T-helper 9 cell (primary cell): ENCODE measurements around the gene OVOL3.

Experiments
- DNase-seq: peaks from one replicate; pipeline ENCODE4 v3.0.0-alpha.2; 2020

The OVOL3 gene

DNA sequence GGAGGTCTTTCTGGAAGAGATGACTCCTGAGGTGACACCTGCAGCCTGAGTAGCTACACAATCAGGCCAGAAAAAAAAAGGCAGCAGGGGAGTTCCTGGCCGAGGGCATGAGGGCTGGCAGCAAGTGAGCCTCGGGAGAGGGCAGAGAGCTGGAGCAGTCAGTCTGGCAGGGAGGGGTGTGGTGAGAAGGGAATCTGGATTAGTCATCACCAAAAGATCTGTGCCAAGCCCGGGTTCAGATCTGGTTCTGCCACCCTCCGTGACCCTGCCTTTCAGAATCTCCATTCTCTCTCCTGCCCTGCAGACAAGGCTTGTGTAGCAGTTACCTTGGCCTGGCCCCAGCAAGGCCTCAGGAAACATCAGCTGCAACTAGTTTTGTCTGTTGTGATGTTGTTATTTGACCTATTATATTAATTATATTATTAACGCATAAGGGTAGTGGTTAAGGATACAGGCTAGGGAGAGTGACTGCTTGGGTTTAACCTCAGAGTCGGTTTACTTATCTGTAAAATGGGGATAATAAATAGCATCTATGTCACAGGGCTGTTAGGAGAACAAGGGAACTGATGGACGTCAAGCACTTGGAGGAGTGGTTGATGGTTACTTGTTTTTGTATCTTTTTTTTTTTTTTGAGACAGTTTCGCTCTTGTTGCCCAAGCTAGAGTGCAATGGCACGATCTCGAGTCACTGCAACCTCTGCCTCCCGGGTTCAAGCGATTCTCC lies 26.2 kb downstream of the OVOL3 start:
- DNase-seq, result no peak

DNA sequence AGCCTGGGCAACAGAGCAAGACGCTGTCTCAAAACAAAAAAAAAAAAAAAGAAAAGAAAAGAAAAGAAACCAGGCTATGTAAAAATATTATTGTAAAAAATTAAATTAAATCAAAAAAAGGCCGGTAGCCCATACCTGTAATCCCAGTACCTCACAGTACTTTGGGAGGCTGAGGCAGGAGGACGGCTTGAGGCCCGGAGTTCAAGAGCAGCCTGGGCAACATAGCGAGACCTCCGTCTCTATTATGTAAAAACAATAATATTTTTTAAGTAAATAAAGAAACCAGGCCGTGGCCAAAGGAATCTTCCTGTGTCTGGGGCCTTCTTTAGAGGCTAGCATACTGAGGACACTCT lies 28.2 kb downstream of the OVOL3 start:
- no peak for DNase-seq

DNA sequence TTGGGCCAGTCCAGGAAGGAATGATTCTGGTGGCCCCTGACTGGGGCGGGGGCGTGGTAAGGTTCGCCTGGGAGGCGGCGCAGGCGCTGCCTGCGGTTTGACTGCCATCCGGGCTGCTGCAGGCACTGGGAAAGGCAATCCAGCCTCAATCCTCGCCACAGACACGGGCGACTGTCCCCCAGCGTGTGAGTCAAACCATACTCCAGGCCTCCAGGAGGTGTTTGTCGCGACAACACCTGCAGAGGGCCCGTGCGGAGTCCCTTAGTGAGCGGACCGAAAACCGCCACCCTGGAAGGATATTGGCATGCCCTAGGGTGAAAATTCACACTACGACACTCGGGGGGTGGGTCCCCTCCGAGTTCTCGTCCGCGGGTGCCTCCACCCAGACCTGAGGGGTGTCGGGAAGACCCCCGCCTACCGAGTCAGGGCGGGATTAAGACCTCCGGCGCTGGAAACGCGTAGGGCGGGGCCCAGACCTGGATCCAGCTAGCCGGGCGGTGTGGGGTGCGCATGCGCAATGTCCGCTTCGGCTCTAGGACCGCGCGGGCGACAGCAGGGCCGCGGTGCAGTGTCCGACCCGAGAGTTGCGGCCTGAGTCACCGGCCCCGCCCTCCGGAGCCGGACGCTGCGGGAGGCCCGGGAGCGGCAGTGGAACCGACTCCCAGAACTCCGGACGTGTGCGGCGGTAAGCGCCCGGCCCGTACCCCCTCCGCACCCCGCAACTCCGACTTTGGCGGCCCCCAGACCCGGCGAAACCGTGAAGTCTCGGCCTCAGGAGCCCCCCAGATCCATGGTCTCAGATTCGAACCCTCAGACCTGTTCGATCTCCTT lies 28.7 kb downstream of the OVOL3 start, which contains the start of gene CAPNS1:
CAPNS1 (plus strand) TSS at position 594 of the 831 bp plus-strand sequence. CDS start 946 bp downstream, outside the sequence.
- DNase-seq, result peak; percentile 82

DNA sequence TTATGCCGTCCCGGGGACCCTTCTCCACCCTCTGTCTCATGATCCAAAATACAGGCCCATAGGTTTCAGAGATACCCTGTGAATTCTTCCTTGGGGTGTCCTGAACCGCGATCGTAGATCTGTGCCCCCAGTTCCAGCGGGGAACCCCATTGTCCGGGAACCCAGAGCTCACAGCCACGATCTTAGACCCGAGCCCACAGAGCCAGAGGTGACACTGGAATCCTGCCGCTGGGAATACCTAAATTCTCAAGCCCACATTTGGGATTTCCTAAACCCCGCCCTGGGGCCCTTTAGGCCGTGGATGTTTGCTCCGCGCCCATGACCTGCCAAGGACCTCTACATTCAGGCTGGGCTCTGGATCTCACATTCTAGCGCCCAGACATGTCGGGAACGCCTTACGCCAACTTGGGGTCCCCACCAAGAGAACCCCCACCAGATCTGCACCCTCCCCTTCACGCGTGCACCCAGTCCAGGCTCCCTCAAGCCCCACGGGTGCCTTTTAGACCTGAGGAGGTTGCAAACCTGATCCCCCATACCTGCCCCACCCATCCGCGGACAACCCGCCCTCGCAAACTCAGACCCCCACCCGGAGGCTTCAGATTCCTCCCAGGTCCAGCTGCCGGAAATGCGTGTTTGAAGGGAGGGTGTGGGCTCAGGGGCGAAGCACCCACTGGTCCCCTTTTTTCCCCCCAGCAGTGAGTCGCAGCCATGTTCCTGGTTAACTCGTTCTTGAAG lies 29.5 kb downstream of the OVOL3 start:
- no peak for DNase-seq

DNA sequence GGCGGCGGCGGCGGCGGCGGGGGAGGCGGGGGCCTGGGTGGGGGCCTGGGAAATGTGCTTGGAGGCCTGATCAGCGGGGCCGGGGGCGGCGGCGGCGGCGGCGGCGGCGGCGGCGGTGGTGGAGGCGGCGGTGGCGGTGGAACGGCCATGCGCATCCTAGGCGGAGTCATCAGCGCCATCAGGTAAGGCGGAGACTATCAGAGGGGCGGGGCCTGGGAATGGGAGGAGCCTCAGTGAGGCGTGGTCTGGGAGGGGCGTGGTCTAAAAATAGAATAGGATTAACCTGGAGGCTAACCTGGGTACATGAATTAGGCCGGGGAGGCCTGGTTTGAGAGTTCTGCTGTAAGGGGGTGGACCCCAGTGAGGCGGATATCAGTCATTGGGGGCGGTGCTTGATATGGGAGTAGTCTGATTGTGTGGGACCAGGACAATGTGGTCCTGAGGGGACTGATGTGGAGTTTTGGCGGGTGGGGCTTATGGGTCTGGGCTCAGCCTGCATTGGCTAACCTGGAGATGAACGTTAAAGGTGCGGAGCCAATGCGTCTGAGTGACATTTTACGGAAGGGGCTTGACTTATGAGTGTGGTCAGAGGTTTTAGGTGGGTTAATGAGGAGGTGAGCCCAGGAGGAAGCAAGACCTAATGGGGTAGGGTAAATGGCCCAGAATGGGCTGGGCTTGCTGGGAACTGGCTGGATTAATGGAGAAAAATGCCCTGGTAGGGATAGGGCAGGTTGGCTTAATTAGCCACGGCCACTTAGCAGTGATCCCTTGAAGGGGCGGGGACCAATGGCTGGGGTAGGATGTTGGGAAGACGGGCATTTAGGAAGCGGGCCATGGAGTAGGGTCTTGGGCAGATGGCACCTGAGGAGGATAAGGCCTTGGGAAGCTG lies 30.3 kb downstream of the OVOL3 start:
- peak; percentile 92 for DNase-seq

DNA sequence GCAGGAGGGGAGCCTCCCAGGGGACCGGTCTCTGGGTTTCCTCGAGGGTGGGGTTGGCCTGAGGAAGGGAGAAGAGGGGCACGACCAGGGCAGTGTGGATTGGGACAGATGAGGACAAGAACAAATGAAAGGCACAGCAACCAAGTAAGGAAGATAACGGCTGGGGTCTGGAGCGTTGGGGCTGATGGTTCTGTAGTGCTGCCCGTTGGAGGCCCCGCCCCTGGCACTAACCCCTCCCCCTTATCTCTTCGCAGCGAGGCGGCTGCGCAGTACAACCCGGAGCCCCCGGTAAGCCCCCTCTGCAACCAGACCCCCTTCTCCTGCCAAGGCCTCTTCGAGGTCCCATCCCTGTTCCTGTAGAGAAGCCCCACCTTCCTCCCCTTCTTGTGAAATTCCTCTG lies 31.1 kb downstream of the OVOL3 start:
- DNase-seq, result no peak

DNA sequence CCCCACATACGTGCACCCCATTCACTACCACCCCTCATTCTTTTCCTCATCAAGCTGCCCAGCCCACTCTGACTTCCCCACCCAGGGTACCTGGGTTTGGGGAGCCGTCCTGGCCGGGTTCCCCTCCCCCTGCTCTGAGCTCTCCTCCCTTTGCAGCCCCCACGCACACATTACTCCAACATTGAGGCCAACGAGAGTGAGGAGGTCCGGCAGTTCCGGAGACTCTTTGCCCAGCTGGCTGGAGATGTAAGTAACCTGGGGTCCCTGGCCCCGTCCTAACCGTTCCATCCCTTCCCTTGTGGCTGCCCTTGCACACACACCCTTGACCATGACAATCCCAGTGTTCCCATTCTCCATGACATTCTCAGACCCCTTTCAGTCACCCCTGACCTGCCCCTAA lies 31.6 kb downstream of the OVOL3 start:
- no peak for DNase-seq

DNA sequence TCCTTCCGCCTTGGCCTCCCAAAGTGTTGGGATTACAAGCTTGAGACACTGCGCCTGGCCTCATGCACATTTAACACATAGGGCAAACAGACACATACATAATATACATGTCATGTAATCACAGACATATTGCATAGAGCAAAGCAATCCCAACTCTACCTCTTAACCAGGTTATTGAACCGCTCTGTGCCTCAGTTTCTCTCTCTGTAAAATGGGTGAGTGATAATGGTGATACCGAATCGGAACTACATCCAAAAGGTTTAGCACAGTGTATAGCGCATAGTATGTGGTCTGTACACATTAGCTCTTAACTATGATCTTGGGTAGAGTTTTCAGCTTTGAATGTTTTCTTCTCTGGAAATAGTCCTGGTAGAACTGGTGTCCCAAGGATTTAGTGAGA lies 33.7 kb downstream of the OVOL3 start:
- no peak for DNase-seq

DNA sequence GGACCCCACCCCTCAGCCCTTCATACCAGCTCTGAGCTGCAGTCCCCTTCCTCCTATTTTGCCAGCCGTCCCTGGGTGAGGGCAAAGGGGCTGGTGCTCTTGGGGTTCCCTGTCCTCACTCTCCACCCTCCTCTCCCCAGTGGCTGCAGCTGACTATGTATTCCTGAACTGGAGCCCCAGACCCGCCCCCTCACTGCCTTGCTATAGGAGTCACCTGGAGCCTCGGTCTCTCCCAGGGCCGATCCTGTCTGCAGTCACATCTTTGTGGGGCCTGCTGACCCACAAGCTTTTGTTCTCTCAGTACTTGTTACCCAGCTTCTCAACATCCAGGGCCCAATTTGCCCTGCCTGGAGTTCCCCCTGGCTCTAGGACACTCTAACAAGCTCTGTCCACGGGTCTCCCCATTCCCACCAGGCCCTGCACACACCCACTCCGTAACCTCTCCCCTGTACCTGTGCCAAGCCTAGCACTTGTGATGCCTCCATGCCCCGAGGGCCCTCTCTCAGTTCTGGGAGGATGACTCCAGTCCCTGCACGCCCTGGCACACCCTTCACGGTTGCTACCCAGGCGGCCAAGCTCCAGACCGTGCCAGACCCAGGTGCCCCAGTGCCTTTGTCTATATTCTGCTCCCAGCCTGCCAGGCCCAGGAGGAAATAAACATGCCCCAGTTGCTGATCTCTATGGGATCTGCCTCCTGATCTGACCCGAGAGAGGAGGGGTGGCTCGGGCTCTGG lies 38.9 kb downstream of the OVOL3 start:
- DNase-seq, result no peak

DNA sequence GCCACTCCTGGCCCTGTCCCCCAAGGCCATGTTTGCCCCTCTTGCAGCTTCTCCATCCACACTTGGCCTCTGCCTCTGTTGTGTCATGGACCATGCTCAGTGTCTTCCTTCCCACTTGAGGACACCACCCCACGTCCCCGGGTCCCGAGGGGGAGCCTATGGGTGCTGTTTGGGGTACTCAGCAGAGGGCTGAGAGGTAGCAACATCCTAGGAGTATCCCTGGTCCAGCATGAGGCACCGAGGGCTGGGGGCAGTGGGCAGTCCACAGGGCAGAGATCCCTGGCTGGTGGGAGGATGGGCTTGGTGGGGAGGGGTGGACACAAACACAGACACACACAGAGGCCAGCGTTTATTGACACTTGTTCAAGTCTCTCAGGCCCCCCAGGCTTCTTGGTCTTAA lies 39.6 kb downstream of the OVOL3 start:
- DNase-seq, result no peak

DNA sequence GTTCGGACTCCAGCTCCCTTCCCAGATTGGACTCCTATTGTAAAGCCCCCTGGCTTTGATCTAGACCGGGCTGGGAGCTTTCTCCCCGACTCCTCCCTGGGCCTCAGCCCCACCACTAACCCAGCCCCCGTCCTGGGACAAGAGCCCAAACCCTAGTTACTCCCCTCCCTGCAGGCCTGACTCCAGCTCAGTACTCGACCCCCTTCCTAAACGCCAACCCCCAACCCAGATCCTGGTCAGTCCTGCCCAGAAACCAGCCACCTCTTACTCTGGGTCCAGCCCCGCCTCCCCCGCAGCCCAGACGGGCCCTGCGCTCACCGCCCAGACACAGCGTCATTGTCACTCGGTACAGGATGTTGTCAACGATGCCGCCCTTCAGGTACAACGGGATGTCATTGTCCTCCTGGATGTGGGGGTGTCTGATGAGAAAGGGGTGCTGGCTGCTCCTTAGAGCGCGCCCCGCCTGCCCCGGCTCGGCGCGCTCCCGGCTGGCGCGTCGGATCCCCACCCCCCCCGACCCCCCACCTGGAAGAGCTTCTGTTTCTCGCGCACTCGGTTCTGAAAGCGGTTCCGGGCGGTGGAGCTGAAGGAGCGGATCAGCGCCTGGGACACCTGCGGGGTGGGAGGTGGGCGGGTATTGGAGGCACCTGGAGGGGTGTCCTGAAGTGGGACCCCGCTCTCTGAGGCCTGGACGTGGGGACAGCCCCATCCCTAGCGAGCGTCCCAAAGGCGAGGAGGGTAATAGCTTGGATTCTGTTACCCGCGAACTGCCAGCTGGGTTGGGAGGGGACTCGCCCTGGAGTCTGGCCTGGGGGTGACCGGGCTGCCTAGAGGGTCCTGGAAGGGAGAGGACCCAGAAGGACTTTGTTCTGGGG lies 40.4 kb downstream of the OVOL3 start:
- DNase-seq, result no peak

DNA sequence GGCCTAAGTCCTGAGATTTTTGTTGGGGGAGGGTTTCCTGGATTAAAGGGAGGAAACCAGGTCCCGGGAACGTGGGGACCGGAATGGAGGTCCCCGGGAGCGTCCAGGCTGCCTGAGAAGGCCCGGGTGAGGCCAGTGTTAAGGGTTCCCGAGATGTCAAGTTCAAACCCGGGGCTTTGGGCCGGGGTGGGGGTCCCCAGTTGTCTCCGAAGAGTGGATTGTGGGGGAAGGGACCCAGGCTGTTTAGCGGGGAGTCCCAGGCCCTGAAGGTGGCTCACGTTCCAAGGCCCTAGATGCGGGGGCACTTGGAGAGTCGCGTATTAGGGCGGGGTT lies 41.0 kb downstream of the OVOL3 start:
- no peak for DNase-seq

DNA sequence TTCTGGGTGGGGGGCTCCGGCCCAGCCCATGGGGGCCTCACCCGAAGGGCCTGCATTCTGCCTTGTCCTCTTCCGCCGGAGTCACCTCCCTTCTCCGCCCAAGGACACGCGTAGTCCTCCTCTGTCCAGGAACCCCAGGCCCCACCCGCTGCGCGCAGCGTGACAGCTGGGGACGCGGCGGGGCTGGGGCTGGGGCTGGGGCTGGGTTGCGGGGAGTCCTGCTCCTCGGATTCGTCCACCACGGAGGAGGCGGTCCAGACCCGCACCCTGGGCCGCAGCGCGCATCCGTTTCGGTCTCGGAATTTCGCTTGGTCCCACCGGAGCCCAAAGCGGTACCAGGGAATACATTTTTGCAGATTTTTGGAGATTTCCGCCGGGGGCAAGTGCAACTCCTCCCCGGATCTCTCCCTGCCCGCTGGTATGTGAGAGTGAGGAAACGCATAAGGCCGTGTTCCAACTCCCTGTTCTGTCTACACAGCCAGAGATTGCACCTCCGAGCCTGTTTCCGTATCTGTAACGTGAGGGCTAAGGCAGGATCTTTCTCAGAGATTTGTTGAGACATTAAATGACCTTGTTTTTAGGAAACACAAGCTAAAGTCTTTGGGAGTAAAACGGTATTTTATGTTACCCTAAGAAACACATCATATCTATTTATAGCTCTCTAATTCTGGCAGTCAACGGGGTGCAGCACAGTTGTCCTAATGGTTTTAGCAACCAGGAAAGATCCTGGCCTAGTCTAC lies 41.6 kb downstream of the OVOL3 start, which contains the start of gene COX7A1:
COX7A1 (minus strand) TSS at position 96 of the 740 bp plus-strand sequence; CDS start at position 56, 40 bp downstream.
- no peak for DNase-seq

DNA sequence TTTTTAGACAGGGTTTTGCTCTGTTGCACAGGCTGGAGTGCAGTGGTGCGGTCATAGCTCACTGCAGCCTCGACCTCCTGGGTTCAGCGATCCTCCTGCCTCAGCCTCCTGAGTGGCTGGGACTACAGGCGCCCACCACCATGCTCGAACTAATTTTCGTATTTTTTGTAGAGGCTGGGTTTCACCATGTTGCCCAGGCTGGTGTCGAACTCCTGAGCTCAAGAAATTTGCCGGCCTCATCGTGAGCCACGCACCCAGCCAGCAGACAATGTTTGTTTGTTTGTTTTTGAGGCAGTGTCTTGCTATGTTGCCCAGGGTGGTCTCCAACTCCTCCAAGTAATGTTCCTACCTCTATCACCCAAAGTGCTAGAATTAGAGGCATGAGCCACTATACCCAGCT lies 42.2 kb downstream of the OVOL3 start:
- DNase-seq, result no peak

DNA sequence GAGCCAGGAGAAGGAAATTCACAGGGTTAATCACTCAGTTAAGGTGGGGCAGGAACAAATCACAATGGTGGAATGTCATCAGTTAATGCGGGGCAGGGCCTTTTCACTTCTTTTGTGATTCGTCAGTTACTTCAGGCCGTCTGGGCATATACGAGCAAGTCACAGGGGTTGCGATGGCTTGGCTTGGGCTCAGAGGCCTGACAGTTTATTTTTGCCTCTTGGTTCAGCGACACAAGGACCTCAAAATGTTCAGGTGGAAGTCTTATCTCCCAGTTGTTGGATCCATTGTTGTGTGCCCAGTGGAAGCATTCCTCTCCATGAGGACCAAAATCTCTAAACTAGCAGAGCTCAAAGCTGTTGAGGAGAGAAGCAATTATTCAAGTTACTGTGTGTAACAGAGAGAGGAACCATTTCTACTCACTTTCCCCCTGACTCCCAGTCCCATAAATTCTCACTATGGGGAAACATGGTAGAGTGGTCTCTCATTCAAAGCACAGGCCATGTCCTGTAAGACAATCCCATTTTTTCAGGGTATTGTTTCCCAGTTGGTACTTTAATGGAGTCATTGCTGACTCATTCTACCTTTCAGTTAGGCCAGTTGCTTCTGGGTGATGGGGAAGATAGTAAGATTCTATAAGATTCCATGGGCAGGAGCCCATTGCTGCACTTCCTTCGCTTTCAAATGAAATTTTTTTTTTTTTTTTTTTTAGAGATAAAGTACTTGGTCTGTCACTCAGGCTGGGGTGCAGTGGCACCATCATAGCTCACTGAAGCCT lies 50.1 kb downstream of the OVOL3 start:
- no peak for DNase-seq
